ENCODE results near the gene SUGP1. TPM values are rescaled to one million over a fixed set of nuclear protein-coding genes. Genes with fewer than 3 reads are reported as not detected.

The SUGP1 gene
- total and polyA plus RNA-seq, 2 of the 4 experiments (the other 2 are of a cell fraction), result 33.2 to 35.8 TPM

DNA sequence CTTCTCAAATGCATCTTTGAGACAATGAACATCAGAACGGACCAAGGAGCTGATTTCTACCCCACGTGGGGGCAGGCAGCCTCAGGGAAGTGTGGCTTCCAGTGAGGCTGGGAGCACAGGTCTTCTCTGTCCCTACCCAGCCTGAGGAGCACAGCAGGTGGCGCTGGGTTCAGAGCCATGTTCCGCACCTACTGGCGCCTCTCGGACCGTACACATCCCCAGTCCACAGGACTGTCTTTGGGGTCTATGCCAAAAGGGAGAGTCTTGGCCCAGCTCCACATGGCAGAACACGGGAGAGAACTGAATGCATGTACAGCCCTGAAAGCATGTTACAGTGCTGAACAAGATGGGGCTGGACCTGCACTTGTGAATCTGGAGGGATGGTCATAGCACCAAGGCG, 22.6 kb downstream of the SUGP1 start:
- WGBS, 2 experiments (ENCODE audit: extremely low coverage in 2 of 2, insufficient read length in 1 of 2), result 81% methylated on average over 3 of the region's 9 CpGs; no CpG with 5 or more reads in 1 of the 2 experiments
- CTCF ChIA-PET, result no interaction called here

More for the DNA sequence above, 22.6 kb downstream of the SUGP1 start:
- ATAC-seq (ENCODE audit: low read depth) (no peak), DNase-seq (no peak)
- Histone ChIP-seq H3K4me2 (ENCODE audit: low read depth, low read length) (no peak overlapping the region), H2BK15ac (ENCODE audit: low read depth, low read length) (no peak overlapping the region), H3K4ac (ENCODE audit: low read depth, low read length) (no peak overlapping the region), H3K14ac (replicated peaks; ENCODE audit: low read depth, low read length) (no peak overlapping the region), H4K91ac (ENCODE audit: insufficient read depth, low read depth, low read length) (no peak overlapping the region), H2BK120ac (ENCODE audit: low read depth, low read length) (no peak overlapping the region), H3K56ac (ENCODE audit: extremely low read depth, insufficient read depth, low read length) (no peak overlapping the region), H3K9me3 (ENCODE audit: control insufficient read depth, insufficient read depth, low read length) (no peaks in the 10 kb centered on the region), H3K18ac (ENCODE audit: low read depth, low read length) (no peak overlapping the region), H3K27ac (ENCODE audit: insufficient read depth, low read length) (no peak overlapping the region), H3K23ac (ENCODE audit: low read depth, low read length) (no peak overlapping the region), H3K79me1 (ENCODE audit: low read depth in 1 of 2, low read length in 2 of 2) (peaks cover 0 to 4% of the 10 kb centered on the region in 2 experiments; a peak in 2 of 4 replicates), H4K5ac (ENCODE audit: low read depth, low read length) (no peak overlapping the region), H2AK5ac (ENCODE audit: low read depth, low read length) (no peak overlapping the region), H3K27me3 (ENCODE audit: control insufficient read depth, insufficient read depth, low read length) (no peaks in the 10 kb centered on the region), H4K20me1 (ENCODE audit: insufficient read depth, low read length) (no peaks in the 10 kb centered on the region), H2BK5ac (ENCODE audit: low read depth, low read length, poor library complexity, severe bottlenecking) (no peak overlapping the region), H3K4me1 (ENCODE audit: control insufficient read depth, insufficient read depth, low read length) (no peaks in the 10 kb centered on the region), H3K9me1 (ENCODE audit: insufficient read depth, low read length) (no peaks in the 10 kb centered on the region), H3K4me3 (ENCODE audit: insufficient read depth, low read depth, low read length) (no peak overlapping the region), H2BK20ac (ENCODE audit: low read depth, low read length) (no peak overlapping the region), H3K9ac (ENCODE audit: low read depth, low read length) (no peak overlapping the region), H4K8ac (ENCODE audit: low read depth in 2 of 2, low read length in 2 of 2) (no peak overlapping the region), H3K36me3 (ENCODE audit: control insufficient read depth, insufficient read depth, low read length) (peaks cover 50% of the 10 kb centered on the region), H2AFZ (replicated peaks; ENCODE audit: low read length, poor library complexity) (no peak overlapping the region), H2AK9ac (replicated peaks; ENCODE audit: low read depth, low read length, poor library complexity) (no peak overlapping the region)
- no TSS peak for BruUV-seq (replicated peaks)
- intact Hi-C loops (cut with micrococcal nuclease) (no loop called here), in situ Hi-C loops (cut with MboI; ENCODE audit: low sequenced_read_pairs) (no loop called here), dilution Hi-C loops (cut with HindIII; ENCODE audit: low sequenced_read_pairs, unreplicated experiment) (no loop called here)
- TF ChIP-seq NFE2L2 (IDR thresholded peaks at IDR 0.05; ENCODE audit: low read depth, low read length), result no peak
- TF ChIP-seq, protein P1, sequence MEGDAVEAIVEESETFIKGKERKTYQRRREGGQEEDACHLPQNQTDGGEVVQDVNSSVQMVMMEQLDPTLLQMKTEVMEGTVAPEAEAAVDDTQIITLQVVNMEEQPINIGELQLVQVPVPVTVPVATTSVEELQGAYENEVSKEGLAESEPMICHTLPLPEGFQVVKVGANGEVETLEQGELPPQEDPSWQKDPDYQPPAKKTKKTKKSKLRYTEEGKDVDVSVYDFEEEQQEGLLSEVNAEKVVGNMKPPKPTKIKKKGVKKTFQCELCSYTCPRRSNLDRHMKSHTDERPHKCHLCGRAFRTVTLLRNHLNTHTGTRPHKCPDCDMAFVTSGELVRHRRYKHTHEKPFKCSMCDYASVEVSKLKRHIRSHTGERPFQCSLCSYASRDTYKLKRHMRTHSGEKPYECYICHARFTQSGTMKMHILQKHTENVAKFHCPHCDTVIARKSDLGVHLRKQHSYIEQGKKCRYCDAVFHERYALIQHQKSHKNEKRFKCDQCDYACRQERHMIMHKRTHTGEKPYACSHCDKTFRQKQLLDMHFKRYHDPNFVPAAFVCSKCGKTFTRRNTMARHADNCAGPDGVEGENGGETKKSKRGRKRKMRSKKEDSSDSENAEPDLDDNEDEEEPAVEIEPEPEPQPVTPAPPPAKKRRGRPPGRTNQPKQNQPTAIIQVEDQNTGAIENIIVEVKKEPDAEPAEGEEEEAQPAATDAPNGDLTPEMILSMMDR (conservative IDR thresholded peaks at IDR 0.05; ENCODE audit: low read depth, low read length), result no peak
- TF ChIP-seq FOS (IDR thresholded peaks at IDR 0.05; ENCODE audit: low read depth, low read length), result no peak
- TF ChIP-seq SMC3 (IDR thresholded peaks at IDR 0.05; ENCODE audit: low read depth, low read length), result no peak
- no peak for TF ChIP-seq CHD1 (IDR thresholded peaks at IDR 0.05; ENCODE audit: low read depth, low read length)
- TF ChIP-seq MXI1 (IDR thresholded peaks at IDR 0.05; ENCODE audit: borderline replicate concordance, low read depth, low read length), result no peak
- TF ChIP-seq, protein P2, sequence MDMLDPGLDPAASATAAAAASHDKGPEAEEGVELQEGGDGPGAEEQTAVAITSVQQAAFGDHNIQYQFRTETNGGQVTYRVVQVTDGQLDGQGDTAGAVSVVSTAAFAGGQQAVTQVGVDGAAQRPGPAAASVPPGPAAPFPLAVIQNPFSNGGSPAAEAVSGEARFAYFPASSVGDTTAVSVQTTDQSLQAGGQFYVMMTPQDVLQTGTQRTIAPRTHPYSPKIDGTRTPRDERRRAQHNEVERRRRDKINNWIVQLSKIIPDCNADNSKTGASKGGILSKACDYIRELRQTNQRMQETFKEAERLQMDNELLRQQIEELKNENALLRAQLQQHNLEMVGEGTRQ (IDR thresholded peaks at IDR 0.05; ENCODE audit: low read depth, low read length), result no peak
- TF ChIP-seq MAZ (IDR thresholded peaks at IDR 0.05; ENCODE audit: borderline replicate concordance, low read depth, low read length), result no peak
- no peak for TF ChIP-seq CEBPB (IDR thresholded peaks at IDR 0.05; ENCODE audit: low read depth, low read length)
- TF ChIP-seq RFX5 (IDR thresholded peaks at IDR 0.05; ENCODE audit: low read depth, low read length), result no peak
- TF ChIP-seq RAD21 (IDR thresholded peaks at IDR 0.05; ENCODE audit: low read length), result no peak
- TF ChIP-seq POLR2A (IDR thresholded peaks at IDR 0.05; ENCODE audit: low read depth, low read length), result no peak
- POLR2A ChIA-PET (ENCODE audit: unreplicated experiment), result no interaction called here

Data from IMR-90 (cell line).